ENCODE results near the gene TTC38. TPM values are rescaled to one million over a fixed set of nuclear protein-coding genes. Genes with fewer than 3 reads are reported as not detected.

TTC38 gene
- 27.6 and 34.0 TPM in 2 replicates for total RNA-seq (2014; rRNA removed; shearing (Covaris generic))
- 21.5 and 21.8 TPM in 2 replicates for polyA plus RNA-seq (2016; fragmentation: Nextera tagmentation; extraction: Ambion mirVana)

DNA sequence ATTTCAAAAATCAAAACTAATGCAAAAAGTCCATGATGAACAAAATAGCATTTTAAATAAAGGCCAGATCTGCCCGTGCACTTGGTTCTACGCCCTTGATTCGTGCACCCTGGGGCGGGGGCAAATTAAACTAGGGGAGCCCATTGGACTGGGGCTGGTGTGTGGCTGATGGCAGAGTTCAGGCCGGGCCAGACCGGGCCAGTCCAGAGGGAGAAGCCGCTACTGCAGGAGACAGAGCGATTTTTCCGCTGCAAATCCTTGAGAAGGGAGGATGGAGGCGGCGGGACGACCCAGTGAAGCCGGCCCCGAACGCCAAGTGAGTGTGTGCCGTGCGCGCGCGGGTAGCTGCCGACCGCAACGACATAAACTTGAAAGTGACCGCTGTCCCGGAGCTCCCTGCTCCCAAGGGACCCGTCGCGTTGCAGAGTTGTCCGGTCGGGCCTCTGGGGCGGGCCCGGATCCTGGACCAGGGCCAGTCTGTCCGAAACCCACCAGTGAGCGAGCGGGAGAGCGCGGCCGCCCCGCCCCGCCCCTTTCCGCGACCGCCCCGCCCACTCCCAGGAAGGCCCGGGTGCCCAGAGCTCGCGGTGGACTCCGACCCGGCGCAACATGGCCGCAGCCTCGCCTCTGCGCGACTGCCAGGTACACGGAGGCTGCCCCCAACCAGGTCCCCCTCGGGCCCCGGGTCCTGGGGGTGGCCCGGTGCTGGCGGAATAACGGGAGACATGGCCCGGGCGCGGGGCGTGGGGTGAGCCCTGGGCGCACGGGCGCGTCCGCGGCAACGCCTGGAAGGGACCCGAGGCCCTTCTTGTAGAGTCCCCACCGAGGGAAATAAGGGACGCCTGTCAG lies at the start of gene TTC38:
TTC38 (plus strand) TSS at position 578 of the 849 bp plus-strand sequence; CDS start at position 610, 32 bp downstream.
- Histone ChIP-seq H3K27me3 (replicated peaks; ENCODE audit: insufficient read depth) (no peaks in the 10 kb centered on the region), H3K27ac (peak within 1 kb of the TSS; percentile 3; the same call in 1 of the 2 replicates), H2AFZ (peak within 1 kb of the TSS; percentile 92), H3K79me2 (ENCODE audit: insufficient read depth) (no peaks in the 10 kb centered on the region), H3K9ac (peak within 1 kb of the TSS; percentile 83), H3K4me3 (peak within 1 kb of the TSS; percentile 82), H3K4me2 (ENCODE audit: unreplicated experiment) (peak within 1 kb of the TSS; percentile 79), H3F3A (ENCODE audit: insufficient read depth) (0 out of 2 replicates have a peak, but pooled peaks cover 8% of the 10 kb centered on the region), H4K20me1 (ENCODE audit: insufficient read depth) (no peaks in the 10 kb centered on the region), H3K36me3 (ENCODE audit: low read depth) (no peaks in the 10 kb centered on the region), H3K9me2 (ENCODE audit: insufficient read depth) (no peaks in the 10 kb centered on the region), H3K9me3 (ENCODE audit: low read depth) (no peaks in the 10 kb centered on the region), H3K4me1 (ENCODE audit: insufficient read depth) (peaks cover 12% of the 10 kb centered on the region; the same call in 1 of the 2 replicates)
- WGBS, 2 experiments (ENCODE audit: low coverage in 1 of 2, low lambda C conversion rate in 2 of 2, missing lambda C conversion rate in 2 of 2), result 2% methylated on average over 60 to 65 of the region's 74 CpGs
- DNase-seq, result peak; percentile 87
- in situ Hi-C loops (cut with MboI), result no loop called here
- TF ChIP-seq EZH2 (IDR thresholded peaks at IDR 0.05; ENCODE audit: insufficient read depth, poor library complexity, severe bottlenecking) (no peak), EZH2phosphoT487 (IDR thresholded peaks at IDR 0.05; ENCODE audit: insufficient read depth, low read depth) (no peak)

DNA sequence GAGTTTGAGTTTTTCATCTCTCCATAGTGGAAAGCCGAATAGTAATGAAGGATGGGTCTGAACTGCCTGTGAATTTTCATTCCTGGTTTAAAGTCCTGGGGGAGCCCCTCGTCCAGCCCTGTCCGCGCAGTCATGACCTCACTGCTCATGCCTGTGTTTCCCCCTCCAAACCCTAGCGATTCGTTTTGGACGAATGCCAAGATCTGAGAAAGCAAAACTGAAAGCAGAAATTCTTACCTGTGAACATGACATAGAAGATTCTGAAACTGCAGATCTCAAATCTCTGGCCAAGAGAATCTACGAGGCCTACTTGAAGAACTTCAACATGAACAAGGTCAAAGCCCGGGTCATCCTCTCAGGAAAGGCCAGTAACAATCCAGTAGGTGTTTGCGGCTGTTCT lies 48.2 kb upstream of the TTC38 start:
- Histone ChIP-seq H2AFZ (no peak overlapping the region), H3K79me2 (ENCODE audit: insufficient read depth) (no peaks in the 10 kb centered on the region), H3F3A (ENCODE audit: insufficient read depth) (no peaks in the 10 kb centered on the region), H3K4me1 (ENCODE audit: insufficient read depth) (no peaks in the 10 kb centered on the region), H4K20me1 (ENCODE audit: insufficient read depth) (no peaks in the 10 kb centered on the region), H3K4me3 (no peak overlapping the region), H3K9me2 (ENCODE audit: insufficient read depth) (no peaks in the 10 kb centered on the region), H3K27ac (no peak overlapping the region), H3K9me3 (ENCODE audit: low read depth) (no peaks in the 10 kb centered on the region), H3K36me3 (ENCODE audit: low read depth) (peaks cover 28% of the 10 kb centered on the region), H3K4me2 (ENCODE audit: unreplicated experiment) (no peak overlapping the region), H3K9ac (no peak overlapping the region), H3K27me3 (replicated peaks; ENCODE audit: insufficient read depth) (no peaks in the 10 kb centered on the region)
- TF ChIP-seq EZH2phosphoT487 (IDR thresholded peaks at IDR 0.05; ENCODE audit: insufficient read depth, low read depth) (no peak), EZH2 (IDR thresholded peaks at IDR 0.05; ENCODE audit: insufficient read depth, poor library complexity, severe bottlenecking) (no peak)
- DNase-seq, result no peak
- 78 to 79% methylated on average over 10 of the region's 10 CpGs for WGBS, 2 experiments (ENCODE audit: low coverage in 1 of 2, low lambda C conversion rate in 2 of 2, missing lambda C conversion rate in 2 of 2)
- in situ Hi-C loops (cut with MboI), result no loop called here

DNA sequence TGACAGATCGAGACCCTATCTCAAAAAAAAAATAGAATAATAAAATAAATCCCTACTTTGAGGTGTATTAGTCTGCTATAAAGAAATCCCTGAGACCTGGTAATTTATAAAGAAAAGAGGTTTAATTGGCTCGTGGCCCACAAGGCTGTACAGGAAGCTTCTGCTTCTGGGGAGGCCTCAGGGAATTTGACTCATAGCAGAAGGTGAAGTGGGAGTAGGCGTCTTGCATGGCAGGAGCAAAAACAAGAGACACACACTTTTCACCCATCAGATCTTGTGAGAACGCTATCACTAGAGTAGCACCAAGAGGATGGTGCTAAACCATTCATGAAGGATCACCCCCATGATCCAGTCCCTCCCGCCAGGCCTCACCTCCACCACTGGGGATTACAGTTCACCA lies 46.9 kb upstream of the TTC38 start:
- Histone ChIP-seq H3K79me2 (ENCODE audit: insufficient read depth) (no peaks in the 10 kb centered on the region), H3K4me1 (ENCODE audit: insufficient read depth) (no peaks in the 10 kb centered on the region), H3F3A (ENCODE audit: insufficient read depth) (no peaks in the 10 kb centered on the region), H4K20me1 (ENCODE audit: insufficient read depth) (no peaks in the 10 kb centered on the region), H3K4me2 (ENCODE audit: unreplicated experiment) (no peak overlapping the region), H3K9me2 (ENCODE audit: insufficient read depth) (no peaks in the 10 kb centered on the region), H3K9me3 (ENCODE audit: low read depth) (no peaks in the 10 kb centered on the region), H3K4me3 (no peak overlapping the region), H3K27ac (no peak overlapping the region), H3K9ac (no peak overlapping the region), H3K27me3 (replicated peaks; ENCODE audit: insufficient read depth) (no peaks in the 10 kb centered on the region), H3K36me3 (ENCODE audit: low read depth) (peaks cover 22% of the 10 kb centered on the region), H2AFZ (no peak overlapping the region)
- peak; percentile 5 for DNase-seq
- no peak for TF ChIP-seq EZH2 (IDR thresholded peaks at IDR 0.05; ENCODE audit: insufficient read depth, poor library complexity, severe bottlenecking)
- TF ChIP-seq EZH2phosphoT487 (IDR thresholded peaks at IDR 0.05; ENCODE audit: insufficient read depth, low read depth), result no peak
- in situ Hi-C loops (cut with MboI), result no loop called here
- 94 to 99% methylated on average over 5 of the region's 5 CpGs for WGBS, 2 experiments (ENCODE audit: low coverage in 1 of 2, low lambda C conversion rate in 2 of 2, missing lambda C conversion rate in 2 of 2)

DNA sequence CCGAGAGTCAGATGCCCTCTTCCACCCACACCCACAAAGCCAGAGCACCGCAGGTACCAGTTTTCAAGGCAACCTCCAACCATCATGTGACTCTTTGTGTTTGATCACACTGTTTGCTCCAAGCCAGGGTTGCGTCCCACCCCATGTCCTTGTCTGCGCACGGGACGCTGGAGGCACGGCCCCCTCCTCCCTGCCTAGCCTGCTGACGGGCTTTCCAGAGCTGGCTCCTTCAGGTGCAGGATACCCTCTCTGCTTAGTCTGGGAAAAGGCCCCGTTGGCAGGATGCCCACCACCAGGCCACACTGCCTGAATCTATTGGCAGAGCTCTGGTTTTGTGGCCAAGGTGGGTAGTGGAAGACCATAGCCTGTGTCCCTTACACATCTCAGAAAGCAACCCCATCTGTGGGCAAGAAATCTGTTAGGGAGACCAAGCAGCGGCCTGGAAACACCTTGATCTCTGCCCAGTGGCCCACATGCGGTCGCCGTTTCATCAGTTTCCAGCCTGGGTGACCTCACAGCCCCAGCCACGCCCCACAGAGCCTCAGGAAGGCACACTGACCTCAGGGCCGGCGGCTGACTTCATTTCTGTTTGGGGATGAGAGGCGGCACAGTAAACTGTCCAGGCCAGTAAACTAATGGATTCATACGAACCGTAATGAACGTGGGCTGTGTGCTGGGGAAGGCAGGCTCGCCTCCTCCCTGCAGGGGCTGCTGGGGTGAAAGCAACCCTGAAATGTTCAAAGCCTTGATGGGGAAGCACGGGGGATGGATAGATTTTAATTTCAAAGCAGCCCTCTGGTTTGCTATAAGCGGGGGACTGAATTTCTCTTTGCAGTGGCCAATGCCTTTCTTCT lies 43.5 kb upstream of the TTC38 start:
- Histone ChIP-seq H3K4me2 (ENCODE audit: unreplicated experiment) (no peak overlapping the region), H2AFZ (no peak overlapping the region), H3K4me1 (ENCODE audit: insufficient read depth) (peaks cover 3% of the 10 kb centered on the region), H3K27me3 (replicated peaks; ENCODE audit: insufficient read depth) (no peaks in the 10 kb centered on the region), H3K36me3 (ENCODE audit: low read depth) (peaks cover 19% of the 10 kb centered on the region), H3F3A (ENCODE audit: insufficient read depth) (peaks cover 13% of the 10 kb centered on the region), H3K4me3 (no peak overlapping the region), H3K79me2 (ENCODE audit: insufficient read depth) (no peaks in the 10 kb centered on the region), H3K9me2 (ENCODE audit: insufficient read depth) (no peaks in the 10 kb centered on the region), H3K27ac (no peak overlapping the region), H4K20me1 (ENCODE audit: insufficient read depth) (no peaks in the 10 kb centered on the region), H3K9me3 (ENCODE audit: low read depth) (no peaks in the 10 kb centered on the region), H3K9ac (no peak overlapping the region)
- WGBS, 2 experiments (ENCODE audit: low coverage in 1 of 2, low lambda C conversion rate in 2 of 2, missing lambda C conversion rate in 2 of 2), result 94 to 96% methylated on average over 23 of the region's 23 CpGs
- in situ Hi-C loops (cut with MboI), result no loop called here
- DNase-seq, result no peak
- TF ChIP-seq EZH2 (IDR thresholded peaks at IDR 0.05; ENCODE audit: insufficient read depth, poor library complexity, severe bottlenecking) (no peak), EZH2phosphoT487 (IDR thresholded peaks at IDR 0.05; ENCODE audit: insufficient read depth, low read depth) (no peak)
